Spinal cord (tissue), 10 donors: ENCODE measurements around the gene PEX11A. TPM values are rescaled to one million over a fixed set of nuclear protein-coding genes. Genes with fewer than 3 reads are reported as not detected.

ENCODE experiments used
- DNase-seq, 6 donors: peaks; one replicate each; pipeline versions ENCODE4 v3.0.0 to v3.0.0-alpha.2; 2013 to 2015; ENCODE audit warnings: low spot score in 6 of 6, low read depth in 4 of 6
- H3K27ac ChIP-seq: one replicate; pipeline ENCODE4 v1.5.1; 2013; ENCODE audit warnings: low read depth, low read length, control low read depth
- H3K27me3 ChIP-seq: one replicate; pipeline ENCODE4 v1.6.1; 2013; ENCODE audit warnings: low read length; ENCODE audit not compliant: control insufficient read depth, insufficient read depth
- H3K36me3 ChIP-seq: one replicate; pipeline ENCODE4 v1.6.1; 2013; ENCODE audit warnings: low read length; ENCODE audit not compliant: control insufficient read depth, insufficient read depth
- H3K4me1 ChIP-seq: one replicate; pipeline ENCODE4 v1.6.1; 2013; ENCODE audit warnings: low read length; ENCODE audit not compliant: control insufficient read depth, insufficient read depth
- H3K4me3 ChIP-seq: one replicate; pipeline ENCODE4 v1.5.1; 2013; ENCODE audit warnings: low read depth, low read length, control low read depth
- H3K9me3 ChIP-seq: one replicate; pipeline ENCODE4 v1.6.1; 2013; ENCODE audit warnings: low read length; ENCODE audit not compliant: control insufficient read depth, insufficient read depth
- WGBS: methylation state at CpG from one replicate; pipeline ENCODE4 v1.1.5; 2013; ENCODE audit warnings: missing lambda C conversion rate; ENCODE audit not compliant: insufficient coverage; 5-methylcytosine and 5-hydroxymethylcytosine counted together
- polyA plus RNA-seq, 2 donors: library from polyadenylated mRNA; unstranded; fragments of 120-200 nt; gene quantifications; one replicate each; pipeline ENCODE4 v1.2.1, GENCODE V29; 2013; ENCODE audit not compliant: insufficient read length in 2 of 2
- total RNA-seq, 2 donors: library from RNA; depleted of rRNA in 1 of 2; stranded (reverse); fragments of 120-200 nt in 1 of 2; fragments of >200 nt in 1 of 2; gene quantifications; one replicate each; pipeline versions ENCODE4 v1.2.3 to v1.2.4, GENCODE V29; 2013 to 2014
- donor health status: healthy.

The PEX11A gene
- total and polyA plus RNA-seq, 4 donors = 12.7 to 22.9 (median 15.0) TPM

DNA sequence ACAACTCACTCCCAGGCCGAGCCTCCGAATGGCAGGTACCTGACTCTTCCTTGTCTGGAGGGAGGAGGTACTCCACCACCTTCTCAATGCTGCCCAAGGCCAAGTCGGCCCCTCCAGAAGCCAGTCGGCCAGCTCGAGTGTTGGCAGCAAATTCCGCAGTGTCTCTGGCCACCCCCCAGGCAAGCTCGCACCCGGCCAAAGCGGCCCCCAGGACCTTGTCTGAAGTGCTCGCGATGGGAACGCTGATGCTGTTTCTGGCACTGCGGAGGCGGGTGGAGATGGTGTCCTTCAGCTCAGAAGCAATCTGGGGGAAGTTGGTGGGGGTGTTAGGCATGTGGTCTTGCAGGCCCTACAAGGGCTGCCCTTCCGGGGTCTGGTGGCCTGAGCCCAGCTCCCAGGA is 20.6 kb downstream of the PEX11A start:
- WGBS = 92% methylated on average over 13 of the region's 15 CpGs
- H3K9me3 ChIP-seq = no peaks in the 10 kb centered on the region
- no peak overlapping the region for H3K4me3 ChIP-seq
- peaks cover 23% of the 10 kb centered on the region for H3K4me1 ChIP-seq
- H3K27ac ChIP-seq = no peak overlapping the region
- no peaks in the 10 kb centered on the region for H3K36me3 ChIP-seq
- DNase-seq = no peak
- no peaks in the 10 kb centered on the region for H3K27me3 ChIP-seq

DNA sequence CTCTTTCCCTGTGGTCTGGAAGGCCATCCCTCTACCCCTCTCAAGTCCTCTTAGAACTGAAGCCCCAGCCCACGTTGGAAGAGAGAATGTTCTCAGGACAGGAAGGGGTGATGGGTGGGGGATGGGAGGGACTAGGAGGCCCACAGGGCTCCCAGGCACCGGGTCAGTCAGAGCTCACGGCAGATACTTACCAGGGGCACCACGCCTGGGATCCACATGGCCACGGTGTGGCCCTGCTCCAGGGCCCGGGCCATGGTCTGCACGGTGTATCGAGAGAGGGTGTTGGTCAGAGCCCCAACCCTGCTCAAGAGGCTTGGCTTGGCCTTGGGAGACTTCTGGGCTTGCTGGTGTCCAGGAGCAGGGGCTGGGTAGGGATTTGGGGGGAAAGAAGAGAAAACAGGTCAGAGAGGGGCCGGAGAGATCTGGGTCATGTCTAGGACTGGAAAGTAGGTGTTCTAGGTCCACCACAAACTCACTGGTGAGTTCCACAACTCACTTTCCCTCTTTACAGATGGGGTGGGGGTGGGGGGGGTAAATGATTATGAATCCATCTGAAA is 21.2 kb downstream of the PEX11A start:
- Histone ChIP-seq H3K27ac (no peak overlapping the region), H3K4me1 (peaks cover 26% of the 10 kb centered on the region)
- 89% methylated on average over 7 of the region's 9 CpGs for WGBS

DNA sequence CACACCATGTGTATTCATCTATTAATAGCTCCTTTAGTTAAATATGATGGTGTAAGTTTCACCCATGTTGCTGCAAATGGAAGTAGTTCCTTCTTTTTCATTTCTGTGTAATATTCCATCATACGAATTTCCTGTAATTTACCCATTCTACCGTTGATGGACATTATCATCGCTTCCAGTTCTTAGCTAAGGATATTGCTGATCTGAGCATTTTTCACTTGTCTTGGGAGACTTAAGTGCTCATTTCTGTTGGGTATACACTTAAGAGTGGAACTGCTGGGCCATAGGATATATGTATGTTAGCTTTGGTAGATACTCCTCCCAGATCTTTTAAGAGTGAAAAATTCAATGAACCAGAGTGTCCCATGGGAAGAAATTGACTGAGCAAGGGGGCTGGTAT is 22.4 kb downstream of the PEX11A start:
- no peak for DNase-seq
- no peak overlapping the region for H3K4me3 ChIP-seq
- H3K27ac ChIP-seq = no peak overlapping the region
- no peaks in the 10 kb centered on the region for H3K27me3 ChIP-seq
- H3K4me1 ChIP-seq = peaks cover 26% of the 10 kb centered on the region
- no peaks in the 10 kb centered on the region for H3K9me3 ChIP-seq
- no peaks in the 10 kb centered on the region for H3K36me3 ChIP-seq
- no CpG with 5 or more reads among the region's 3 CpGs for WGBS

More for the DNA sequence above, 21.2 kb downstream of the PEX11A start:
- no peak overlapping the region for H3K4me3 ChIP-seq
- H3K9me3 ChIP-seq = no peaks in the 10 kb centered on the region
- H3K27me3 ChIP-seq = no peaks in the 10 kb centered on the region
- no peaks in the 10 kb centered on the region for H3K36me3 ChIP-seq
- no peak for DNase-seq

DNA sequence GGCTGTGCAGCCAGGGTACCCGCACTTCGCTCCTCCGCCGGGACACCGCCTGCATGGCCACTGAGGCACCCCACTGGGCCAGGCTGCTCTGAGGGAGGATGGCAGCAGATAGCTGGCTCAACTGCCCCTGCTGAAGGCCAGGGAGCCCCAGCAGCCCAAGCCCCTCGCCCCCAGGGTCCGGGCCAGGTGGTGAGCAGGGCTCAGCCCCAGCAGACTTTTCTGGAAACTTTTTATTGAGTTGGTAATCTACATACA is 22.9 kb downstream of the PEX11A start:
- Histone ChIP-seq H3K36me3 (no peaks in the 10 kb centered on the region), H3K4me3 (no peak overlapping the region), H3K9me3 (no peaks in the 10 kb centered on the region), H3K27ac (no peak overlapping the region), H3K27me3 (no peaks in the 10 kb centered on the region), H3K4me1 (peaks cover 25% of the 10 kb centered on the region)
- no peak for DNase-seq
- 96% methylated on average over 5 of the region's 7 CpGs for WGBS

DNA sequence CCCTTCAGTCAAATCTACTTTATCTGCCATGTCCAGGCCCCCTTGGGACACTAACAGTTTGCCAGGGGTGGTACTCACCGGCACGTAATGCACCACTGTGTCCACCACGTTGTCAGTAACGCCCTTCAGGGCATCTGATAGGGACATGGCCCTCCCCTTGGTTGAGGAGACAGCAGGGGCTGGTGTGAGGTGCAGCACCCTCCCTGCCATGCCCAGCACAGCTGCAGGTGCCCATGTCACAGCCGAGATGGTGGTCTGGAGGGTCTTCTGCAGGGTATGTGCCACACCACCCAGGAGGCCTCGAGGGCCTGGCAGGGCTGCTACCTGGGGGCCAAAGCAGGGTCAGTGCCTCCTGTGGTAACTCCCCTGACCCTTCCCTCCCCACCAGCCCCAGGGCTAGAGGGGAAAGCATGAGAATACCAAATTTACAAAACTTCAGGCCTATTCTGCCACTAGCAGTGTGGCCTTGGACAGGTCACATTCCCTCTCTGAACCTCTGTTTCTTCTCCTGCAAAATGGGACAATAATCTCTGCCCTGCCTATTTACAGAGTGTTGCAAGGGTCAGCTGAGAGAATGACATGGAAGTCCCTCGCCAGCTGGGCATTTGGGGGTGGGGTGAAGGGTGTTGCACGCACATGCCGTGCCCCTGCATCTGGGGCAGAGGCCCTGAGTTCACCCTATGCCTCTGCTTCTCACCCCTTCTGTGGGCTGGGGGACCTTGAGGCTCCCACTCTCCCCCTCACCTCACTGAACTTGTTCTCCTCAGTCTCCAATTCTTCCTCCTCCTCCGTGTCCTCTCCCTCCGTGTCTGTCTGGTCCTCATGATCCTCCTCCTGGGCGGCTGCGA is 23.5 kb downstream of the PEX11A start:
- Histone ChIP-seq H3K36me3 (no peaks in the 10 kb centered on the region), H3K9me3 (no peaks in the 10 kb centered on the region), H3K27me3 (no peaks in the 10 kb centered on the region), H3K4me1 (peaks cover 19% of the 10 kb centered on the region), H3K27ac (no peak overlapping the region), H3K4me3 (no peak overlapping the region)
- WGBS = 88% methylated on average over 11 of the region's 13 CpGs
- DNase-seq = no peak

DNA sequence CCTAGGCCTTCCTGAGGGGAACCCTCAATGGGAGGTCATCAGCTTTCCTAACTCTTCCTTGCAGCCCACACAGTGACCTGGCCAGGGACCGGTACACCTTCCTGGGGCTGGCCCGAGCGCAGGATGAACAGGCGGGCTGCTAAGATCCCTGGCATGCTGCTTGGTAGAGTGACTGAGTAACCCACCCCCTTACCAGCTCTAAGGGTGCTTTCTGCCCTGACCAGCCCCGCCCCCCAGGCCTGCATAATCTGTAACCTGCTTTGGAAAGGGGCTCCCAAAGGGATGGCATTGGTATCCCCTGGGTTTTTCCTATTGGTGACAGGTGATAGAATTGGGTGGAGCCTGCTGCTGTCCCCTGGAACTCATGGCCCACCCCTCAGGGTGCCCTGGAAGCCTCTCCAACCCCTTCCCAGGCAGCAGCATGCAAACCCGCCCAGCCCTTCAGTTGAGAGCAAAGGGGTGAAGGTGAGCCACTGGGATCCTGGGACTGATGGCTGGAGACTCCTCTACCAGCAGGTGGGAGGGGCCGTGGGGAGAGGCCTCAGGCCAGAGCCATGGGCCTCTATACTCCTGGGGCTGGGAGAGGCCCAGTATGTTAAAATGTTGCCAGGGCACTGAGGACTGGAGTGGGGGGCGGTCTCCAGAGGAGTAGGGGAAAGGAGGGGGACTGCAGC is 24.2 kb downstream of the PEX11A start:
- Histone ChIP-seq H3K27me3 (no peaks in the 10 kb centered on the region), H3K36me3 (no peaks in the 10 kb centered on the region), H3K27ac (peak overlapping the region; percentile 75), H3K9me3 (no peaks in the 10 kb centered on the region), H3K4me1 (peaks cover 16% of the 10 kb centered on the region), H3K4me3 (peak overlapping the region; percentile 27)
- 84% methylated on average over 4 of the region's 8 CpGs for WGBS
- DNase-seq = no peak

DNA sequence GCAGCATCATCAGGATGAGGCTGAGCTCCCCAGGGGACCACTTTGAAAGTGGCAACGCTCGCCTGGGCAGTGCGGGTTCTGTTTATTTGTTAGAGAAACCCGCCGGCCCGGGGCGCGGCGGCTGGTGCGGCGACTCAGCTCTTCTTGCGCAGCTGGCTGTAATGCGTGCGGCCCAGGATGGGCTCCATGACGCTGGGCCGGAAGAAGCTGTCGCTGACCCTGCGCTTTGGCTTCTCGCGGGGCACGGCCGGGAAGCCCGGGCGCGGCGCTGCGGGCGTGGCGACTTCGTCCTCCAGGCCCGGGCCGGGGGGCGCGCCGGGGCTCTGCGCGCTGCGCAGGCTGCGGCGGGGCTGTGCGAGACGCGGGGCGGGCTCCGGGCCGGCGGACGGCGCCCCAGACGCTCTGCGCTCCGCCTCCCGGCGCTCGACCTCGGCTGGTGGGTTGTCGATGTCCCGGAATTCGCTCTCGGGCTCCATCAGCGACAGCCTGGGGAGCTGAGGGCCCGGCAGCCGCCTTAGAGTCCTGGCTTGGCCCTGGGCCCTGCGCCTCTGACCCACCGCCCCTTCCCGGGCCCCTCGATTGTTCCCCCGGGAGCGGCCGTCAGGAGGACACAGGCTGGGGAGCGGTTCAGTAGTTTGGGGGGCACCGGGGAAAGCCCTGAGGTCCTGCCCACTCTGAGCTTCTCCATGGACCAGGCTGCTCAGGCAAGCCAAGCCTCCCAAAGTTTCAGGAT is 24.9 kb downstream of the PEX11A start:
- no peaks in the 10 kb centered on the region for H3K9me3 ChIP-seq
- DNase-seq = peak in 2 of 6 donors; percentile 73 to 79
- no peaks in the 10 kb centered on the region for H3K36me3 ChIP-seq
- peak overlapping the region; percentile 40 for H3K4me3 ChIP-seq
- no peaks in the 10 kb centered on the region for H3K27me3 ChIP-seq
- WGBS = 1% methylated on average over 72 of the region's 72 CpGs
- H3K27ac ChIP-seq = peak overlapping the region; percentile 75
- H3K4me1 ChIP-seq = peaks cover 16% of the 10 kb centered on the region

DNA sequence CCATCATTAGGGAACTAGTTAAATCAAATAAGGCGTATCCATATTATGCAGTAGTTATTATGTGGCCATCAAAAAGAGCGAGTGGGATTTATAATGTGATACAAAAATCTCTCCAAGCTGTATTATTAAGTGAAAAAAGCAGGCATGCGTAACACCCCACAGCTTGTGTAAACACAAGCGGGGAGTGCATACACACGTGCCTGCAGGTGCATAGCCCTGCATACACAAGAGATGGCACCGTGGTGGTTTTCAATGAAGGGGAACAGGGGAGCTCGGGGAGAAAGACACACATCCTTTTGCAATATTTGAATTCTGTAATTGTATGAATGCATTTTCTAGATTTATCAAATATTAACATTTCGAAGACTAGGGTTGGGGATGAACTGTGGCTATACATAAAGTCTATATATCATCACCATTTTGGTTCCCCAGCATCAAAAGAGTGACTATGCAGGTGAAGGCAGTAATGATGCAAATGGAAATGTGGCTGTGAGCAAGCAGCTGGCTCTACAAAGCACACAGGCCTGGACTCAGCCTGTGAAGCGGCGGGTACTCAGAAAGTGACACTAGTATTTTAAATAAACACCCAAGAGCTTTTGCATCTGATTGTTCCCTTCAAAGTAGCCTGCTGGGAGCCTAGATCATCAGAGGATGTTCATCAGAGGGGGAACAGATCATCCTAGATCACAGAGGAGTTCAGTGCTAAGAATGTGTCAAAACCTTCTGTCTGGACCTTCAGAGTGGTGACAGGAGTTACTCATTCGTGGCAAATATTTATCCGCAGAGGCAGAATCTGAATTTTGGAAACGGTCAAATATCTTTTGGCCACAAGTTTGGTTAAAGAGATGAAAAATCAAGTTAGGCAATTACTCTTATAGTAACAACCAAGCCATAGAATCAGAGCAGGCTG is 25.9 kb downstream of the PEX11A start:
- no peaks in the 10 kb centered on the region for H3K36me3 ChIP-seq
- 100% methylated on average over 1 of the region's 13 CpGs for WGBS
- no peaks in the 10 kb centered on the region for H3K9me3 ChIP-seq
- H3K4me1 ChIP-seq = peaks cover 16% of the 10 kb centered on the region
- peak in 1 of 6 donors; percentile 35 for DNase-seq
- peak overlapping the region; percentile 40 for H3K4me3 ChIP-seq
- no peaks in the 10 kb centered on the region for H3K27me3 ChIP-seq
- peak overlapping the region; percentile 40 for H3K27ac ChIP-seq
